Mesenchymal stem cell (in vitro differentiated cells and primary cell): ENCODE measurements around the gene ADAMTSL1.
A peak's percentile ranks its signal among the peaks of the same experiment; 100 is the strongest.

Experiments
- DNase-seq: peaks from one replicate; pipeline ENCODE4 v3.0.0-alpha.2; 2013
- H2AFZ ChIP-seq: one replicate; pipeline ENCODE4 v1.6.1; 2013; ENCODE audit warnings: low read depth, mild to moderate bottlenecking, control low read depth, inconsistent platforms, low read length, moderate library complexity
- H2AK5ac ChIP-seq: 2 replicates; pipeline ENCODE4 v1.6.1; 2013; ENCODE audit warnings: low read length, moderate library complexity, mild to moderate bottlenecking, inconsistent platforms; ENCODE audit not compliant: severe bottlenecking
- H2BK120ac ChIP-seq: one replicate; pipeline ENCODE4 v1.6.1; 2013; ENCODE audit warnings: low read depth, mild to moderate bottlenecking, inconsistent platforms, low read length, moderate library complexity
- H2BK12ac ChIP-seq, 2 experiments: one replicate each; pipeline ENCODE4 v1.6.1; 2013; ENCODE audit warnings: inconsistent platforms in 2 of 2, low read length in 2 of 2, mild to moderate bottlenecking in 2 of 2, moderate library complexity in 2 of 2, control low read depth in 1 of 2
- H2BK15ac ChIP-seq: one replicate; pipeline ENCODE4 v1.6.1; 2013; ENCODE audit warnings: mild to moderate bottlenecking, low read depth, inconsistent platforms; ENCODE audit not compliant: poor library complexity, severe bottlenecking
- H2BK5ac ChIP-seq: 2 replicates; pipeline ENCODE4 v1.6.1; 2013; ENCODE audit warnings: low read depth, mild to moderate bottlenecking, low read length, control low read depth, inconsistent platforms; ENCODE audit not compliant: poor library complexity, severe bottlenecking
- H3K14ac ChIP-seq, 2 experiments: one replicate each; pipeline ENCODE4 v1.6.1; 2013; ENCODE audit warnings: inconsistent platforms in 2 of 2, low read length in 2 of 2, control low read depth in 1 of 2, mild to moderate bottlenecking in 1 of 2, moderate library complexity in 1 of 2
- H3K18ac ChIP-seq, 2 experiments: one replicate each; pipeline ENCODE4 v1.6.1; 2013; ENCODE audit warnings: inconsistent platforms in 2 of 2, low read length in 2 of 2, control low read depth in 1 of 2, low read depth in 1 of 2, mild to moderate bottlenecking in 1 of 2
- H3K23ac ChIP-seq, 2 experiments: one replicate each; pipeline ENCODE4 v1.6.1; 2013; ENCODE audit warnings: inconsistent platforms in 2 of 2, low read length in 2 of 2, mild to moderate bottlenecking in 2 of 2, moderate library complexity in 2 of 2, control low read depth in 1 of 2
- H3K27ac ChIP-seq: 2 replicates; pipeline ENCODE4 v1.5.1; 2013; ENCODE audit warnings: mild to moderate bottlenecking, moderate library complexity, low read length, control low read depth, inconsistent platforms; ENCODE audit not compliant: poor library complexity, severe bottlenecking
- H3K27me3 ChIP-seq, 2 experiments: 2 replicates each; pipeline versions ENCODE4 v1.6.1 to v1.7.0; 2013; ENCODE audit warnings: low read length in 2 of 2, mild to moderate bottlenecking in 2 of 2, moderate library complexity in 2 of 2, control low read depth in 1 of 2, inconsistent platforms in 1 of 2; ENCODE audit not compliant: control insufficient read depth in 1 of 2, insufficient read depth in 1 of 2
- H3K36me3 ChIP-seq, 2 experiments: 2 replicates each; pipeline versions ENCODE4 v1.6.1 to v1.7.0; 2013; ENCODE audit warnings: low read length in 2 of 2, control low read depth in 1 of 2, inconsistent platforms in 1 of 2, low read depth in 1 of 2, mild to moderate bottlenecking in 1 of 2; ENCODE audit not compliant: insufficient read depth in 2 of 2, control insufficient read depth in 1 of 2
- H3K4ac ChIP-seq, 2 experiments: one replicate each; pipeline ENCODE4 v1.6.1; 2013; ENCODE audit warnings: inconsistent platforms in 2 of 2, low read length in 2 of 2, mild to moderate bottlenecking in 2 of 2, moderate library complexity in 2 of 2, control low read depth in 1 of 2, low read depth in 1 of 2
- H3K4me1 ChIP-seq: 2 replicates; pipeline ENCODE4 v1.6.1; 2013; ENCODE audit warnings: low read depth, low read length, control low read depth; ENCODE audit not compliant: control insufficient read depth, insufficient read depth
- H3K4me2 ChIP-seq: 2 replicates; pipeline ENCODE4 v1.6.1; 2013; ENCODE audit warnings: low read length, mild to moderate bottlenecking, inconsistent platforms; ENCODE audit not compliant: poor library complexity, severe bottlenecking
- H3K4me3 ChIP-seq, 2 experiments: 2 replicates each; pipeline versions ENCODE4 v1.5.1 to v1.7.0; 2013; ENCODE audit warnings: low read length in 2 of 2, mild to moderate bottlenecking in 2 of 2, control low read depth in 1 of 2, low read depth in 1 of 2; ENCODE audit not compliant: insufficient read depth in 1 of 2
- H3K79me1 ChIP-seq: replicated peaks from 2 replicates; pipeline ENCODE4 v1.6.1; 2013; ENCODE audit warnings: mild to moderate bottlenecking, control low read depth, low read length, inconsistent platforms; ENCODE audit not compliant: poor library complexity, severe bottlenecking
- H3K9ac ChIP-seq: 2 replicates; pipeline ENCODE4 v1.7.0; 2013; ENCODE audit warnings: mild to moderate bottlenecking, low read length, moderate library complexity
- H3K9me3 ChIP-seq: 2 replicates; pipeline ENCODE4 v1.7.0; 2013; ENCODE audit warnings: mild to moderate bottlenecking, low read length; ENCODE audit not compliant: control insufficient read depth
- H4K8ac ChIP-seq: one replicate; pipeline ENCODE4 v1.6.1; 2013; ENCODE audit warnings: inconsistent platforms, mild to moderate bottlenecking, low read length, moderate library complexity
- H4K91ac ChIP-seq: one replicate; pipeline ENCODE4 v1.6.1; 2013; ENCODE audit warnings: mild to moderate bottlenecking, low read length, inconsistent platforms
- WGBS: methylation state at CpG from one replicate; pipeline ENCODE4 v1.1.7; 2013; ENCODE audit warnings: mixed read lengths; 5-methylcytosine and 5-hydroxymethylcytosine counted together

ADAMTSL1 gene

DNA sequence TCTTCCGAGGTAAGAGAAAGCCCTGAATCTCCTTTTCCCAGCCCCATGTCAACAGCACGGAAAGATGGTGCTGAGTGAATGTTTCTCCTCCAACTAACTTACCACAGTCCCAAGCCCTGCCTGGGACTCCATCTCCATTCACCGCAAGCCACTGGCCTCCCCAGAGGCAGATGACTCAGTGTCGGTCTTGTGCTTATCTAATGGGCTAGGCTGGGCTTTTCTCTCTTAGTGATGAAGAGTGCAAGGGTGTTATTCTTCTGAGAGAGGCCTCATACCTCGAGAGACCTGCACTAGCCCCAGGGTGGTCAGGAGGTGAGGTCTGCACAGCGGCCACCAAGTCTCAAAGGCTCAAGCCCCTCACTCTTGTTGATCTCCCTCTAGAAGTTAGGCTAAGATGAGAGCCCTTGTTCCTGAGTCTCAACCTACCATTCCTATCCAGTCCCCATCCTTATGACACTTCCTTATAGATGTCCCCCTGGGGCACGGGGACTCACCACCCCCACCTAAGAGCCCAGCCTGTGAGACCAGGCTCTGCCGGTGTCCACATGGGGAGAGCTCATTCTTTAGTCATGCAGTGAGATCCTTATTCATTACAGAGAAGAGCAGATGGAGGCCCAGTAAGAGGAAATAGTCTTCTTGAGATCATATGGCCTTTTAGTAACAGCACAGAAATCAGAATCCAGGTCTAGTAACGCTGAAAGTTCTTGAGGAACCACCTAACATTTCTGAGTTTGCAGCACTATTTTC lies 432.1 kb downstream of the ADAMTSL1 start:
- 89% methylated on average over 9 of the region's 9 CpGs for WGBS

DNA sequence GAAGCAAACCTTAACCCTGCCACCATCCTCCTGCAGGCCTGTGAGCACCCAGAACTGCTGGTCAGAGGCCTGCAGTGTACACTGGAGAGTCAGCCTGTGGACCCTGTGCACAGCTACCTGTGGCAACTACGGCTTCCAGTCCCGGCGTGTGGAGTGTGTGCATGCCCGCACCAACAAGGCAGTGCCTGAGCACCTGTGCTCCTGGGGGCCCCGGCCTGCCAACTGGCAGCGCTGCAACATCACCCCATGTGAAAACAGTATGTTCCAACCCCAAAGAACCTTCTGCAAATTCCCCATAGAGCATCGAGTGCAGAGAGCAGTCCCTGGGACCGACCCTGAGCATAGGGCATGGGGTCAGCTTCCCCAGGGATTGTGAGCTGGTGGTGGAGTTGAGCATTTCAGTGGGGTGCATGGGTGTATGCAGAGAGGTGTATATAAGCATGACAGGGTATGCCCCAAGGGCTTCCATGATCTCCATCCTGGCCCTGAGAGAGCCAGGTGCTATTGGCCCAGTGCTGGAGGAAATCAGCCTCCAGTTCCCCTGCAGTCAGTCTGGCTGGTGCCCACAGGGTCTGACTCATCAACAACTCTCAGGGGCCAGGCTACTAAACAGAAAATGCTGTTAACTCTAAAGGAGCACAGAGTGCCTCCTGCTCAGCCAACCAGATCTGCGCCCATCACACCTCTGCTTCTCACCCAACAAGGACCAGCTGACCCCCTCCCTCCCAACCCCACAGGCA lies 432.9 kb downstream of the ADAMTSL1 start:
- Histone ChIP-seq H3K14ac (no peak overlapping the region), H4K8ac (no peak overlapping the region), H2BK15ac (no peak overlapping the region), H2BK12ac (no peak overlapping the region), H2AK5ac (peak overlapping the region; percentile 19), H3K36me3 (peaks cover 0 to 89% of the 10 kb centered on the region in 2 experiments), H2AFZ (no peak overlapping the region), H3K4me3 (no peak overlapping the region), H2BK5ac (peak overlapping the region; percentile 34), H3K79me1 (no peaks in the 10 kb centered on the region), H3K18ac (no peak overlapping the region), H3K4me2 (no peak overlapping the region), H2BK120ac (no peak overlapping the region), H3K23ac (no peak overlapping the region), H3K4ac (no peak overlapping the region), H3K27ac (peak overlapping the region; percentile 54), H3K27me3 (no peaks in the 10 kb centered on the region), H3K4me1 (peaks cover 43% of the 10 kb centered on the region), H3K9me3 (no peaks in the 10 kb centered on the region), H3K9ac (no peak overlapping the region), H4K91ac (no peak overlapping the region)
- peak; percentile 33 for DNase-seq
- 94% methylated on average over 7 of the region's 9 CpGs for WGBS

More for the DNA sequence above, 432.1 kb downstream of the ADAMTSL1 start:
- Histone ChIP-seq H3K36me3 (peaks cover 0 to 89% of the 10 kb centered on the region in 2 experiments), H4K8ac (peak overlapping the region; percentile 12), H2AK5ac (peak overlapping the region; percentile 65), H2BK5ac (peak overlapping the region; percentile 34), H3K14ac (no peak overlapping the region), H2BK15ac (no peak overlapping the region), H3K4me3 (no peak overlapping the region), H3K9me3 (no peaks in the 10 kb centered on the region), H3K9ac (no peak overlapping the region), H4K91ac (no peak overlapping the region), H2BK12ac (no peak overlapping the region), H3K4me2 (no peak overlapping the region), H3K27me3 (no peaks in the 10 kb centered on the region), H3K79me1 (no peaks in the 10 kb centered on the region), H3K4me1 (peaks cover 40% of the 10 kb centered on the region), H3K4ac (no peak overlapping the region), H2AFZ (no peak overlapping the region), H3K18ac (no peak overlapping the region), H3K23ac (no peak overlapping the region), H3K27ac (peak overlapping the region; percentile 82), H2BK120ac (no peak overlapping the region)
- DNase-seq = no peak

DNA sequence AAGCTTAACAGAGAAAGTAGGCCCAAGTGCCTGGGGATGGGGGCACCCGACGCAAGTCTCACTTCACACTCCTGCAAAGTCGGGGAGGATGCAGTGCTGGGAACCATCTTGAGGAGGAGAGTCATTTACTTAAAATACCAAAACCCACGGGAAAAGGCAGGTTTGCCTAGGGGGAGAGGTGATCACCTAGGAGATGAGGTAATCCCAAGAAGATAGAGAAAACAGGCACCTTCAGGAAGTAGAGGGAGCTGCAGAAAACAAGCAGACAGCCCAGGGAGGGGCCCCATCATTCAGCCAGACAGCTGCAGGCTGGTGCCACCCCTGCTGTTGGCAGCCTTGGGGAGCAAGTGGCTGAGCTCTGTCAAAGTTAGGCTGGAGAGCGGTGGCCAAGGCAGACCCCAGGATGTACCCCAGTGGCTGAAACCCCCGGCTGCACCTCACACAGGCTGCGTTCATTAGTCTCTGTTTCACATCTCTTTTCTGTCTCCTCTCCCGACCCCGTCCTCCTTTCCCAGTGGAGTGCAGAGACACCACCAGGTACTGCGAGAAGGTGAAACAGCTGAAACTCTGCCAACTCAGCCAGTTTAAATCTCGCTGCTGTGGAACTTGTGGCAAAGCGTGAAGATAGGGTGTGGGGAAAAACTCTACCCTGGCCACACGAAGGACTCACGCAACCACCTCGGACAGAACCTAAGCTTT lies 434.1 kb downstream of the ADAMTSL1 start:
- Histone ChIP-seq H2BK5ac (no peak overlapping the region), H4K91ac (no peak overlapping the region), H3K4me2 (no peak overlapping the region), H2AFZ (no peak overlapping the region), H3K23ac (no peak overlapping the region), H3K4me1 (peaks cover 43% of the 10 kb centered on the region), H3K9ac (no peak overlapping the region), H2AK5ac (peak overlapping the region; percentile 85), H3K18ac (no peak overlapping the region), H3K9me3 (no peaks in the 10 kb centered on the region), H3K14ac (no peak overlapping the region), H4K8ac (no peak overlapping the region), H3K79me1 (no peaks in the 10 kb centered on the region), H2BK15ac (no peak overlapping the region), H3K36me3 (peaks cover 0 to 87% of the 10 kb centered on the region in 2 experiments), H3K4me3 (no peak overlapping the region), H3K27ac (no peak overlapping the region), H2BK120ac (no peak overlapping the region), H3K4ac (no peak overlapping the region), H2BK12ac (no peak overlapping the region), H3K27me3 (no peaks in the 10 kb centered on the region)
- WGBS = 94% methylated on average over 13 of the region's 15 CpGs
- DNase-seq = no peak
